K562 (cell line): ENCODE results near the gene NIPAL3.
"Not testable (repeated sequence)": the region's sequence is repeated elsewhere in the genome, so short reads cannot be mapped to it uniquely, and the experiment has no call there.

ENCODE experiments used
- NRF1 ChIP-seq, 2 experiments: fragments of 450-650 bp; IDR thresholded peaks in 1 of 2; conservative IDR thresholded peaks in 1 of 2; 2 replicates each; pipeline ENCODE4 v1.6.1; 2014; ENCODE audit warnings: mild to moderate bottlenecking in 2 of 2
- PHB2 ChIP-seq: fragments of 450-650 bp; IDR thresholded peaks from 2 replicates; pipeline ENCODE4 v1.6.1; 2017; ENCODE audit warnings: low read depth
- ZBTB33 ChIP-seq: sonication (generic); formaldehyde crosslinking; IDR thresholded peaks from 2 replicates; pipeline ENCODE4 v1.8.1; 2023; ENCODE audit warnings: mild to moderate bottlenecking, missing genetic modification reagents
- ZBTB7A ChIP-seq: IDR thresholded peaks from 2 replicates; pipeline ENCODE4 v1.6.1; 2011; ENCODE audit warnings: low read depth, mild to moderate bottlenecking, low read length, moderate library complexity, borderline replicate concordance; ENCODE audit not compliant: control insufficient read depth

DNA sequence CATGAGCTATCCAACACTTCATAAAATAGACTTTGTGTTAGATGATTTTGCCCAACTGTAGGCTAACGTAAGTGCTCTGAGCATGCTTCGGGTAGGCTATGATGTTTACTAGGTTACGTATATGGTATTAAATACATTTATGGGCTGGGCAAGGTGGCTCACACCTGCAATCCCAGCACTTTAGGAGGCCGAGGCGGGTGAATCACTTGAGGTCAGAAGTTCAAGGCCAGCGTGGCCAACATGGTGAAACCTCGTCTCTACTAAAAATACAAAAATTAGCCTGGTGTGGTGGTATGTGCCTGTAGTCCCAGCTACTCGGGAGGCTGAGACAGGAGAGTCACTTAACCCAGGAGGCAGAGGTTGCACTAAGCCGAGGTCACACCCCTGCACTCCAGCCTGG lies 77.3 kb downstream of the NIPAL3 start:
- TF ChIP-seq ZBTB33 (CRISPR knock-in tag); NRF1 (conservative IDR thresholded peaks at IDR 0.05 in 1 of 2, IDR thresholded peaks at IDR 0.05 in 1 of 2); PHB2; ZBTB7A: not testable (repeated sequence)
